Esophagus muscularis mucosa (tissue), 4 donors: ENCODE results near the gene ZNF581. TPM values are rescaled to one million over a fixed set of nuclear protein-coding genes. Genes with fewer than 3 reads are reported as not detected.

Experiments
- DNase-seq: peaks from one replicate; pipeline ENCODE4 v3.0.0-alpha.2; 2017; ENCODE audit errors: extremely low spot score
- H3K27ac ChIP-seq, 4 donors: fragments of 200-600 bp; sonication (generic); replicated peaks in 1 of 4; 1 replicate in 3 of 4; 2 replicates in 1 of 4; pipeline ENCODE4 v1.5.1; 2016 to 2019; ENCODE audit warnings: mild to moderate bottlenecking in 1 of 4
- H3K27me3 ChIP-seq, 4 donors: fragments of 200-600 bp; sonication (generic); one replicate each; pipeline versions ENCODE4 v1.5.1 to v1.6.0; 2016 to 2019
- H3K36me3 ChIP-seq, 4 donors: fragments of 200-600 bp; sonication (generic); one replicate each; pipeline ENCODE4 v1.5.1; 2016 to 2019
- H3K4me1 ChIP-seq, 4 donors: fragments of 200-600 bp; sonication (generic); one replicate each; pipeline ENCODE4 v1.5.1; 2016 to 2019
- H3K4me3 ChIP-seq, 4 donors: fragments of 200-600 bp; sonication (generic); 1 replicate in 2 of 4; 2 replicates in 2 of 4; pipeline ENCODE4 v1.5.1; 2016 to 2019; ENCODE audit warnings: mild to moderate bottlenecking in 4 of 4, moderate library complexity in 1 of 4
- H3K9me3 ChIP-seq, 4 donors: fragments of 200-600 bp; sonication (generic); 1 replicate in 3 of 4; 2 replicates in 1 of 4; pipeline ENCODE4 v1.5.1; 2016 to 2019
- EP300 ChIP-seq: sonication (generic); formaldehyde crosslinking; IDR thresholded peaks from one replicate; pipeline ENCODE4 v1.6.1; 2017; ENCODE audit warnings: antibody characterized with exemption
- POLR2A ChIP-seq: fragments of 450-650 bp; IDR thresholded peaks from one replicate; pipeline ENCODE4 v1.6.1; 2017; ENCODE audit warnings: antibody characterized with exemption, moderate library complexity, mild to moderate bottlenecking, low read depth
- POLR2AphosphoS5 ChIP-seq, 2 donors: sonication (generic); formaldehyde crosslinking; IDR thresholded peaks; one replicate each; pipeline ENCODE4 v1.6.1; 2017; ENCODE audit warnings: antibody characterized with exemption in 2 of 2
- WGBS: methylation state at CpG from one replicate; pipeline ENCODE4 v1.1.5; 2018; 5-methylcytosine and 5-hydroxymethylcytosine counted together
- intact Hi-C: fragments of 100-400 bp; cut with DNase I; formaldehyde crosslinking; loops from one replicate; pipeline ENCODE4 v1.15.1; 2023
- total RNA-seq, 4 donors: library from RNA; depleted of rRNA; stranded (reverse); fragments of >200 nt; gene quantifications; one replicate each; pipeline versions ENCODE4 v1.1.0 to v1.2.1, GENCODE V29; 2016
- TF ChIP-seq, protein P1 (sequence below), 3 experiments: fragments of 200-600 bp in 2 of 3; fragments of 450-650 bp in 1 of 3; sonication (generic) in 2 of 3; IDR thresholded peaks; one replicate each; pipeline ENCODE4 v1.5.1; 2017 to 2019; ENCODE audit warnings: antibody characterized with exemption in 3 of 3, mild to moderate bottlenecking in 2 of 3, moderate library complexity in 1 of 3

ZNF581 gene
- total RNA-seq, 4 donors from 2014 or later: 13.3 to 26.6 (median 18.2) TPM

DNA sequence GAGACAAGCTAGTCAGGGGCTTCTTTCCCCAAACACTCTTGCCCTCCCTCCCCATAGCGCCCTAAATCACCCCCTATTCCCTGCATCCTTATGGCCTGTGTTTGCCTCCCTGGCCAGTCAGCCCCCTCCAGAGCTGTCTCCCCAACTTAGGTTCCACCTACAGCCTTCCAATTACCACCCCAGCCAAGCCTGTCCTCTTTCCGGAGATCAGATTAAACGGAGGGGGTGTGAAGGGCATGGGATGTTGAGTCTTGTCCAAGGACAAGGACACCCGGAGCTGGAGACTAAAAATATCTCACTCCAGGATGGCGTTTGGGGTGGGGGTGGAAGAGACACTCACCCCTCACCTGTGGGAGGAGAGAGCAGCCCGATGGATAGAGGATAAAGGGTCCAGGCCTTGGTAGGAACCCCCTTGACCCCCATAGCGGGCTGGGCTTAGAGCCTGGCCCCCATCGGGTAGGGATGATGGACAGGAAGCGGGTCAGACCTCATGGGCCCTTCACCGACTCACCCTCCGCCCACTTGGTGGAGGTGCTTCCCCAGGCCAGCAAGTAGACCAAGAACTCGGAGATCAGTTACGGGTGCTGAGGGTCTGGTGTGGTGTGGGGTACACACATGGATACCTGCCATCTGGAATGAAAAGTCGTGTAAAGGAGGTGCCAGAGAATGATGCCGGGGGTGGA is 32.0 kb upstream of the ZNF581 start:
- Histone ChIP-seq H3K27me3 (no peaks in the 10 kb centered on the region), H3K4me1 (peaks cover 26 to 61% (median 43%) of the 10 kb centered on the region in 4 donors), H3K9me3 (no peaks in the 10 kb centered on the region), H3K4me3 (no peak overlapping the region), H3K27ac (peak overlapping the region in 1 of 4 donors; percentile 16), H3K36me3 (peaks cover 22 to 63% (median 47%) of the 10 kb centered on the region in 4 donors)
- 73% methylated on average over 11 of the region's 15 CpGs for WGBS
- intact Hi-C loops: no loop called here
- TF ChIP-seq, protein P1, sequence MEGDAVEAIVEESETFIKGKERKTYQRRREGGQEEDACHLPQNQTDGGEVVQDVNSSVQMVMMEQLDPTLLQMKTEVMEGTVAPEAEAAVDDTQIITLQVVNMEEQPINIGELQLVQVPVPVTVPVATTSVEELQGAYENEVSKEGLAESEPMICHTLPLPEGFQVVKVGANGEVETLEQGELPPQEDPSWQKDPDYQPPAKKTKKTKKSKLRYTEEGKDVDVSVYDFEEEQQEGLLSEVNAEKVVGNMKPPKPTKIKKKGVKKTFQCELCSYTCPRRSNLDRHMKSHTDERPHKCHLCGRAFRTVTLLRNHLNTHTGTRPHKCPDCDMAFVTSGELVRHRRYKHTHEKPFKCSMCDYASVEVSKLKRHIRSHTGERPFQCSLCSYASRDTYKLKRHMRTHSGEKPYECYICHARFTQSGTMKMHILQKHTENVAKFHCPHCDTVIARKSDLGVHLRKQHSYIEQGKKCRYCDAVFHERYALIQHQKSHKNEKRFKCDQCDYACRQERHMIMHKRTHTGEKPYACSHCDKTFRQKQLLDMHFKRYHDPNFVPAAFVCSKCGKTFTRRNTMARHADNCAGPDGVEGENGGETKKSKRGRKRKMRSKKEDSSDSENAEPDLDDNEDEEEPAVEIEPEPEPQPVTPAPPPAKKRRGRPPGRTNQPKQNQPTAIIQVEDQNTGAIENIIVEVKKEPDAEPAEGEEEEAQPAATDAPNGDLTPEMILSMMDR (IDR thresholded peaks at IDR 0.05): no peak
- TF ChIP-seq POLR2AphosphoS5 (IDR thresholded peaks at IDR 0.05) (no peak), POLR2A (no peak), EP300 (no peak)
- no peak for DNase-seq

DNA sequence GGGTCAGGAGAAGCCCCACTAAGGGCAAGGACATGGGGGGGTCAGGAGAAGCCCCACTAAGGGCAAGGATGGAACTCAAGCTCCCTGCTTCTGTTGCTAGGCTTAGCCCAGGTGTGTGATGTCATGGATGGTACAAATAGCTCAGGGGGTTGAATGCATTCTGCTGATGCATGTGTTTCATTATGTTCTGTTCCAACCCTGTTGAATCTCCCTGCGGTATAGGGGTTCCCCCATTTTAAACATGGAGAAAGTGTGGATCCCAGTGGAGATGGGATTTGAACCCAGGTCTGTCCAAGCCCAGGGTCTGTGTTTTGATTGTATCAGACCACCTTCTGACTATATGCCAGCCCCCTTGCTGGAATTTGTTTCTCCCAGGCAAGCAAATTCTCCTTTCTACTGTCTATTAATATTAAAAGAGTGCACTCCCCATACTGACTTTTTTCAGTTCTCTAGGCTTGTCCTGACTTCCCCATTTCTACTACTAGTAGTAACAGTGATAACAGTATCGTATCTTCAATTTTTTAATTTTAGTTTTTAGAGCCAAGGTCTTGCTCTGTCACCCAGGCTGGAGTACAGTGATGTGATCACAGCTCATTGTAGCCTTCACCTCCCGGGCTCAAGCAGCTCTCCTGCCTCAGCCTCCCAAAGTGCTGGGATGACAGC is 31.3 kb upstream of the ZNF581 start:
- WGBS: 74% methylated on average over 3 of the region's 3 CpGs
- Histone ChIP-seq H3K4me3 (no peak overlapping the region), H3K9me3 (no peaks in the 10 kb centered on the region), H3K4me1 (peaks cover 19 to 54% (median 36%) of the 10 kb centered on the region in 4 donors), H3K27ac (peak overlapping the region in 1 of 4 donors; percentile 16), H3K27me3 (no peaks in the 10 kb centered on the region), H3K36me3 (peaks cover 26 to 65% (median 54%) of the 10 kb centered on the region in 4 donors)
- no peak for DNase-seq
- intact Hi-C loops: no loop called here
- no peak for TF ChIP-seq EP300
- TF ChIP-seq, protein P1 (IDR thresholded peaks at IDR 0.05): no peak
- TF ChIP-seq POLR2AphosphoS5 (IDR thresholded peaks at IDR 0.05): no peak
- TF ChIP-seq POLR2A: no peak

DNA sequence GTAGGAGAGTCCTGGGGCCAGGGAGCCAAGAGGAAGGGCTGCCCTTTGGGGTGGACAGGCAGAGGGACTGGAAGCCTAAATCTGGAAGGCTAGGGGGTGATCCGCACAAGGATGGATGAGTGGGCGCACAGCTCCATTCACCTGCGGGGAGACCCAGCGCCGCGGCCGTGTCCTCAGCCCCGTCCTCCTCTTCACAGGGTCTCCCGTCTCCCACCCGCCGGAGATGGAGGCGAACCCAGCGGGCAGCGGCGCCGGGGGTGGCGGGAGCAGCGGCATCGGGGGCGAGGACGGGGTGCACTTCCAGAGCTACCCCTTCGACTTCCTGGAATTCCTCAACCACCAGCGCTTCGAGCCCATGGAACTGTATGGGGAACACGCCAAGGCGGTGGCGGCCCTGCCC is 30.1 kb upstream of the ZNF581 start:
- WGBS: 92% methylated on average over 22 of the region's 27 CpGs
- intact Hi-C loops: no loop called here
- Histone ChIP-seq H3K4me3 (no peak overlapping the region), H3K4me1 (peaks cover 15 to 42% (median 27%) of the 10 kb centered on the region in 4 donors), H3K36me3 (peaks cover 26 to 73% (median 60%) of the 10 kb centered on the region in 4 donors), H3K27me3 (no peaks in the 10 kb centered on the region), H3K9me3 (no peaks in the 10 kb centered on the region), H3K27ac (no peak overlapping the region)
- TF ChIP-seq, protein P1 (IDR thresholded peaks at IDR 0.05): no peak
- TF ChIP-seq POLR2A (no peak), POLR2AphosphoS5 (IDR thresholded peaks at IDR 0.05) (no peak), EP300 (no peak)
- no peak for DNase-seq

DNA sequence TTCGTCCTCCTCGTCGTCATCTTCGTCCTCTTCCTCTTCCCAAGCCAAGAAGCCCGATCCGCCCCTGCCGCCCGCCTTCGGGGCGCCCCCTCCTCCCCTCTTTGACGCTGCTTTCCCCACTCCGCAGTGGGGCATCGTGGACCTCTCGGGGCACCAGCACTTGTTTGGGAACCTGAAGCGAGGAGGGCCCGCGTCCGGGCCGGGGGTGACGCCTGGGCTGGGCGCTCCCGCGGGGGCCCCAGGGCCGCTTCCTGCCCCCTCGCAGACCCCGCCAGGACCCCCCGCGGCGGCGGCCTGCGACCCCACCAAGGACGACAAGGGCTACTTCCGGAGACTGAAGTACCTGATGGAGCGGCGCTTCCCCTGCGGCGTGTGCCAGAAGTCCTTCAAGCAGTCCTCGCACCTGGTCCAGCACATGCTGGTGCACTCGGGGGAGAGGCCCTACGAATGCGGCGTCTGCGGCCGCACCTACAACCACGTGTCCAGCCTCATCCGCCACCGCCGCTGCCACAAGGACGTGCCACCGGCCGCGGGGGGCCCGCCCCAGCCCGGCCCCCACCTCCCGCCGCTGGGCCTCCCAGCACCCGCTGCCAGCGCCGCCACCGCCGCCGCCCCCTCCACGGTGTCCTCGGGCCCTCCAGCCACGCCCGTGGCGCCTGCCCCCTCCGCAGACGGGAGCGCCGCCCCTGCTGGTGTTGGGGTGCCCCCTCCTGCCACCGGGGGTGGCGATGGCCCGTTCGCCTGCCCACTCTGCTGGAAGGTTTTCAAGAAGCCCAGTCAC is 29.3 kb upstream of the ZNF581 start:
- TF ChIP-seq, protein P1 (IDR thresholded peaks at IDR 0.05): no peak
- TF ChIP-seq POLR2A (no peak), EP300 (no peak), POLR2AphosphoS5 (IDR thresholded peaks at IDR 0.05) (no peak)
- DNase-seq: no peak
- Histone ChIP-seq H3K9me3 (no peaks in the 10 kb centered on the region), H3K27me3 (no peaks in the 10 kb centered on the region), H3K4me1 (peaks cover 15 to 41% (median 33%) of the 10 kb centered on the region in 4 donors), H3K36me3 (peaks cover 26 to 71% (median 57%) of the 10 kb centered on the region in 4 donors), H3K27ac (no peak overlapping the region), H3K4me3 (no peak overlapping the region)
- intact Hi-C loops: no loop called here
- WGBS: 92% methylated on average over 43 of the region's 75 CpGs
